WTC11 (cell line): Measurements from ENCODE around the gene IQCE.

Source experiments
- ATF3 ChIP-seq: sonication (generic); formaldehyde crosslinking; conservative IDR thresholded peaks from 2 replicates; pipeline ENCODE4 v1.8.1; 2022; ENCODE audit warnings: mild to moderate bottlenecking, missing genetic modification reagents
- CBFB ChIP-seq: sonication (generic); formaldehyde crosslinking; IDR thresholded peaks from 2 replicates; pipeline ENCODE4 v1.8.1; 2022; ENCODE audit warnings: mild to moderate bottlenecking, low read depth, missing genetic modification reagents
- CTCF ChIP-seq: fragments of 200-600 bp; IDR thresholded peaks from 2 replicates; pipeline ENCODE4 v1.8.0; 2022; ENCODE audit warnings: antibody characterized with exemption
- FOXK1 ChIP-seq: sonication (generic); formaldehyde crosslinking; IDR thresholded peaks from 2 replicates; pipeline ENCODE4 v1.8.0; 2022; ENCODE audit warnings: mild to moderate bottlenecking, moderate library complexity, missing genetic modification reagents
- HMGXB4 ChIP-seq: sonication (generic); formaldehyde crosslinking; IDR thresholded peaks from 2 replicates; pipeline ENCODE4 v1.8.1; 2023; ENCODE audit warnings: mild to moderate bottlenecking, moderate library complexity, missing genetic modification reagents
- JUN ChIP-seq: sonication (generic); formaldehyde crosslinking; IDR thresholded peaks from 2 replicates; pipeline ENCODE4 v1.8.0; 2023; ENCODE audit warnings: mild to moderate bottlenecking, missing genetic modification reagents
- MAX ChIP-seq: sonication (generic); formaldehyde crosslinking; IDR thresholded peaks from 2 replicates; pipeline ENCODE4 v1.8.0; 2022; ENCODE audit warnings: mild to moderate bottlenecking, missing genetic modification reagents
- NR2C2 ChIP-seq: sonication (generic); formaldehyde crosslinking; IDR thresholded peaks from 2 replicates; pipeline ENCODE4 v1.8.0; 2022; ENCODE audit warnings: mild to moderate bottlenecking, missing genetic modification reagents
- SMAD4 ChIP-seq: sonication (generic); formaldehyde crosslinking; IDR thresholded peaks from 2 replicates; pipeline ENCODE4 v1.8.0; 2022; ENCODE audit warnings: mild to moderate bottlenecking, missing genetic modification reagents
- USF2 ChIP-seq: sonication (generic); formaldehyde crosslinking; IDR thresholded peaks from 2 replicates; pipeline ENCODE4 v1.8.1; 2023; ENCODE audit warnings: mild to moderate bottlenecking, missing genetic modification reagents, moderate library complexity
- ZMAT4 ChIP-seq: fragments of 250-450 bp; sonication (Bioruptor Pico); IDR thresholded peaks from 2 replicates; pipeline ENCODE4 v1.9.0; 2021; ENCODE audit warnings: mild to moderate bottlenecking
- ZNF219 ChIP-seq: sonication (generic); formaldehyde crosslinking; IDR thresholded peaks from 2 replicates; pipeline ENCODE4 v1.8.0; 2023; ENCODE audit warnings: missing genetic modification reagents, mild to moderate bottlenecking, borderline replicate concordance
- ZNF263 ChIP-seq: sonication (generic); formaldehyde crosslinking; IDR thresholded peaks from 2 replicates; pipeline ENCODE4 v1.8.1; 2022; ENCODE audit warnings: low read depth, mild to moderate bottlenecking, moderate library complexity, missing genetic modification reagents

GRCh38 chr7:2611922-2612321 is 53.1 kb downstream of the IQCE start:
- TF ChIP-seq ZNF219: no peak
- no peak for TF ChIP-seq ZNF263 (CRISPR knock-in tag)
- TF ChIP-seq CTCF: no peak
- no peak for TF ChIP-seq USF2 (CRISPR knock-in tag)
- no peak for TF ChIP-seq ZMAT4
- no peak for TF ChIP-seq SMAD4 (CRISPR knock-in tag)
- TF ChIP-seq NR2C2: no peak
- no peak for TF ChIP-seq HMGXB4 (CRISPR knock-in tag)
- no peak for TF ChIP-seq MAX (CRISPR knock-in tag)
- TF ChIP-seq CBFB (CRISPR knock-in tag): no peak
- no peak for TF ChIP-seq ATF3 (CRISPR knock-in tag)
- TF ChIP-seq FOXK1 (CRISPR knock-in tag): no peak
- TF ChIP-seq JUN: no peak
